ENCODE results near the gene LRRC4C.

Gene LRRC4C

DNA sequence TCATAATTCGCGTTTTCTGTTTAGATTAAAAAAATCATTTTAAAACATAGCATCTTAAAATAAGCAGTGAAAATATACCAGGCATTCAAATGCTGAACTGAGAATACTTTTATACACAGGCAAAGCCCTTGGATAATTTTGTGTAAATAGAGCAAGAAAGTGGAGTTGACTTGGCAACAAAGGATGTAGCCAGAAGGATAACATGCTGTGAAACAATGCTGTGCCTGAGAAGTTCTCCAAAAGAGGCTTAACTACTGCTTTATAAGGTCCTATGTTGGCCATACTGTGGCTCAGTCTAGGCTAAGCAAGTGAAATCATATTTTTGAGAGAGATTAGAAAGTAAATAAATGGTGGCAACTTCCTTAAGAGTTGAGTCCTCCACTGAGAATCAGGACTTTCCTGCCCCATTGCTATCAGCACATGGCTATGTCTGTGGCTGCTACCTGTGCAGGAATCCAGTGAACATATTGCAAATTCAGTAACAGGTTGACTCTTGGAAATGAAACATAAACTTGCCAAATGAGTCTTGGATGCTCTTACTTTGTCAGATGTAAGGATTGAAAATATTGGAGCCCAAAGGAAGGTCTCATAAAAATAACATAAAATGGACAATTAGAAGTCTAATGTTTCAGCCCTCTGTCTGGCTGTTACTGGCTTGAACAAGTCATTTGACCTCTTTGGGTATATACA lies 448.9 kb downstream of the LRRC4C start:
- no peak for TF ChIP-seq ZFX (IDR thresholded peaks at IDR 0.05; ENCODE audit: borderline replicate concordance)
- TF ChIP-seq, protein P1, sequence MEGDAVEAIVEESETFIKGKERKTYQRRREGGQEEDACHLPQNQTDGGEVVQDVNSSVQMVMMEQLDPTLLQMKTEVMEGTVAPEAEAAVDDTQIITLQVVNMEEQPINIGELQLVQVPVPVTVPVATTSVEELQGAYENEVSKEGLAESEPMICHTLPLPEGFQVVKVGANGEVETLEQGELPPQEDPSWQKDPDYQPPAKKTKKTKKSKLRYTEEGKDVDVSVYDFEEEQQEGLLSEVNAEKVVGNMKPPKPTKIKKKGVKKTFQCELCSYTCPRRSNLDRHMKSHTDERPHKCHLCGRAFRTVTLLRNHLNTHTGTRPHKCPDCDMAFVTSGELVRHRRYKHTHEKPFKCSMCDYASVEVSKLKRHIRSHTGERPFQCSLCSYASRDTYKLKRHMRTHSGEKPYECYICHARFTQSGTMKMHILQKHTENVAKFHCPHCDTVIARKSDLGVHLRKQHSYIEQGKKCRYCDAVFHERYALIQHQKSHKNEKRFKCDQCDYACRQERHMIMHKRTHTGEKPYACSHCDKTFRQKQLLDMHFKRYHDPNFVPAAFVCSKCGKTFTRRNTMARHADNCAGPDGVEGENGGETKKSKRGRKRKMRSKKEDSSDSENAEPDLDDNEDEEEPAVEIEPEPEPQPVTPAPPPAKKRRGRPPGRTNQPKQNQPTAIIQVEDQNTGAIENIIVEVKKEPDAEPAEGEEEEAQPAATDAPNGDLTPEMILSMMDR (IDR thresholded peaks at IDR 0.05): no peak

DNA sequence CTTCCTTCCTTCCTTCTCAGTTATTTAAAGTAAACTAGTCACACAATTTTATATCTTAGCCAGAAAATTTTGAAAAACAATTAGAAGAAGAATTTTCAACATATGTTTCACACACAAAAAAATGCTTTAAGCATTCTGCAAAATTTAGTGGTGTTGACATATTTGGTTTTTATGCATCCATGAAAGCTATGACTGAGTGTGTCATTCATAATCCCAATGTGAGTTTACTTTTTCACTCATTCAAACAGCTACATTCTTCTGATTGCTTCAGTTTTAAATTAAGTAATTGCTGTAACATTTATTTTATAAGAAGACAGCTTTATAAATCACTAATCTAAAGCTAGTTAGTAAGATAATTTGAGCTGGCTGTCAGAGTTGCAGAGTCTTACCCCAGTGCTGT lies 453.5 kb downstream of the LRRC4C start:
- TF ChIP-seq ZFX (IDR thresholded peaks at IDR 0.05; ENCODE audit: borderline replicate concordance): no peak
- TF ChIP-seq, protein P1 (IDR thresholded peaks at IDR 0.05): no peak
- no peak overlapping the region for H3K27ac ChIP-seq

More for the DNA sequence above, 448.9 kb downstream of the LRRC4C start:
- no peak overlapping the region for H3K27ac ChIP-seq

DNA sequence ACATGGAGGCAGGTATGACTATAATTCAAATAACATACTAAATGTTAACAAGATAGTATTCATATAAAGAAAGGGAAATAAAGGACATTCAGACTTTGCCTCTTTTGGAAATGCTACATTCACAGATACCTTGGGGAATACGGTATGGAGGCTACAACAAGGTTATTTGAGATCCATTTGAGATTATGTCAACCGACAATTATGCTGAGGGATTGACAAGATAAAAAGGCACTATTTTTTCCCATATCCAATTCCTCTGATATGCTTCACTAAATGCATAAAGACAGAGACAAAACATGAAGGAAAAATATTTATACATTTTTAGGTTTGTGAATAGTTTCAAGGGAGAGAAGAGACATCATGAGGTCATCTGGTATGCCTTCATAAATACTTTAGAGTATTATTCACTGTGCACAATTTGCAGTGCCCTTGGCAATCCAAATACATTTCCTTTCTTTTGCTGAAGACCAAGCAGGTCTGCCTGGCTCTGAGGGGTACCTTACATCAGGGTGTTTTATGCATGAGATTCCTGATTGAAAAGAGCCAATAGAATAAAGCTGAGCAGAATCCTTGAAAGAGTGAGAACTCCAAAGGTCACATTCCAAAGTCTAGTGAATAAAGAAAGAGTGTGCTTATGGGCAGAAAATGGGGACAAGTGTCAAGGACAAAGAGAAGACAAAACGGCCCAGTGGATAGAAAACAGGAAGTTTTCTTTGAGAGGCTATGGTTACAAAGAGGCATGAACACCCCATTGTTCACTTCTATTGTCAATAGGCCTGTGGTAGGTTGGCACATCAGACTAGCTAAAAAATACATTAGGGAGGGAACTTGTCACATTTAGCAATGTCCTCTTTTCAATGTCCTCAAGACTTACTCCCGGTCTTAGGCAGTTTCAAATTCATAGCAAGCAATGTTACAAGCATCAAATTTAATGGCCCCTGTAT lies 455.8 kb downstream of the LRRC4C start:
- H3K27ac ChIP-seq: no peak overlapping the region
- TF ChIP-seq, protein P1 (IDR thresholded peaks at IDR 0.05): no peak
- TF ChIP-seq ZFX (IDR thresholded peaks at IDR 0.05; ENCODE audit: borderline replicate concordance): no peak

DNA sequence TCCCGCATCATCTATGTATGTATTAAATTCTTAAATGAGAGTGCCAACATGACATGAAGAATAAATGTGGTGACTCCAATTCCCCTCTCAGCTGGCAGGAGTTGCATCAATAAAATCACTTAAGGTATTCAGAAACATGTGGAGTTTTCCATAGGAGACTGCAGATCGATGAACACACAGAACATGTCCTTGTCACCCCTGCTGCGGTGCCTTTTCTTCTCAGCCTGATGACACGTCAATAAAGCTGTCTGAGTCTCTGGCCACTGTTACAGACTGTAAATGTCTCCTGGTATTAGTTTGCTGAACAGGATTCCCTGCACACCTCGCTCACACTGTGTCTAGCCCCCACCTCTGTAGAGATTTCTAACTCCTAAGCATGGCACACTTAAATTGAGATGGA lies 460.5 kb downstream of the LRRC4C start:
- TF ChIP-seq, protein P1 (IDR thresholded peaks at IDR 0.05): no peak
- TF ChIP-seq ZFX (IDR thresholded peaks at IDR 0.05; ENCODE audit: borderline replicate concordance): no peak
- H3K27ac ChIP-seq: no peak overlapping the region

DNA sequence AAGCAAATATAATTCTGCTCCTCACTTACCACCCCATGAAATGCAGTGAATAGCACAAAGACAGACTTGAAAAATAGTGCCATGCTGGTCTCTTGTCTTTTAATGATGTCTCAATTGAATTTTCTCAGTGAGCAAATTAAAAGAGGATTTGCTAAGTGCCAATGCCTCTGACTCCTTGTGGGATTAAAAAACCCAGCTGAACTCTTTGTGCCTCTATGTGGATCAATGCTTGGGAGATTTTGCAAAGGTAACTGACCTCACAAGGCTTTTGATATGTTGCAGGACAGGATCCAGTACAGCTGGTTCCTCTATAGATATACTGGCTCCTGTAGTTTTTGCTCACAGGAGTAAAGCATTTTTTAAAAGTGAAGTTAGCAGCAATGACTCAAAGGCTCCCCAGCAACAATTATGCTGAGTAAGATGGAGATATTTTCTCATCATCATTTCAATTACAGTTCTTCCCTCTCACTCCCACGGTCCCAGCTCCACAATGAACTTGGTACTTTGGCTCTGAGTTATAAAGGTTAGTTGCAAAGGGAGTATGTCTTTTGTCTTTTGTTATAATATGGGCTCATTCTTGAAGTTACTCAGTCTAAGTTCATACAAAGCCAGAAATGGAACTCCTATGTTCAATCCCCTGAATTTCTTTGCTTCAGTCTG lies 471.5 kb downstream of the LRRC4C start:
- no peak overlapping the region for H3K27ac ChIP-seq
- TF ChIP-seq ZFX (IDR thresholded peaks at IDR 0.05; ENCODE audit: borderline replicate concordance): no peak

DNA sequence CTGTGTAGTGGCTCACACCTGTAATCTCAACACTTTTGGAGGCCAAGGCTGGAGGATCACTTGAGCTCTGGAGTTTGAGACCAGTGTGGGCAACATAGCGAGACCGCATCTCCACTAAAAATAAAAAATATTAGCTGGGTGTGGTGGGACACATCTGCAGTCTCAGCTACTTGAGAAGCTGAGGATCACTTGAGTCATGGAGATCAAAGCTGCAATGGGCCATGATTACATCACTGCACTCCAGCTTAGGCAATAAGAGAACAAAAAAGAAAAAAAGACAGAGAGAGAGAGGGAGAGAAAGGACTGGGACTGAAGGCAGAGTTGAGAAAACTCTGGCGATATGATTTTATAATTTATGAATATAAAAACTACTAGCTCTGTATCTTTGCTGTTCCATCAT lies 473.1 kb downstream of the LRRC4C start:
- H3K27ac ChIP-seq: no peak overlapping the region
- TF ChIP-seq, protein P1 (IDR thresholded peaks at IDR 0.05): no peak
- TF ChIP-seq ZFX (IDR thresholded peaks at IDR 0.05; ENCODE audit: borderline replicate concordance): no peak

DNA sequence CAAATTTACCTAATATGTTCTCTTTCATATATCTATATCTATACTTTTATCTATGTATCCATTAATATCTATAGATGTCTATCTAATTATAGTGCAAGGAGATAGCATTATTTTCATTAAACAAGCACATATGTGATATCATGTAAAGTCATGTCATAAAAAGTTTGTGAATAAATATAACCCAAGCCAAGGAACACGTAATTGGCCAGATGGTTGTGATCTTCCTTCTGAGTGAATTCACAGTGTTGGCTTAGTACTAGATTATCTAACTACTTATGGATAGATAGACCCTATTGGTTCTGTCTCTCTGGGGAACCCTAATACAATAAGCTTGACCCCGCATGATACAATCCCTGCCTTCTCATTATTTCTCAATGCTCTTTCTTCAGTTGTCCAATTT lies 484.4 kb downstream of the LRRC4C start:
- TF ChIP-seq, protein P1 (IDR thresholded peaks at IDR 0.05): no peak
- TF ChIP-seq ZFX (IDR thresholded peaks at IDR 0.05; ENCODE audit: borderline replicate concordance): no peak
- no peak overlapping the region for H3K27ac ChIP-seq

Data from 22Rv1 (cell line).